ENCODE data around the gene ATXN1.

Gene ATXN1

DNA sequence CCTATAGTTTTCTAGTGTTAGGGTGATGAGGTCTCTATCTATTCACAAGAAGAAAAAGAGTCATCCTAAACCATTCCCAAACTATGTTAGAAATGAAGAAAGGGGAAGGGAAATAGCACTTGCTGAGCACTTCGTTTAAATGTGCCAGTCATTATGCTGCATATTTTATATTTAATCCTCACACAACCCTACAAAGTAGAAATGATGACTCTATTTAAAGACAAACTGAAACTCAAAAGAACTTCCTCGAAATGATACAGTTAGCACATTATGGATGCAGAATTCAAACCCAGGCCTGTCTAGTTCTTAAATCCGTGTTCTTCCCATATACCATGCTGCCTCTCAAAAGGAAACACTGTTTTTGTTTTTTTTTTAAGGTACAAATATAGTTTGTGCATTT, 348.3 kb downstream of the ATXN1 start:
- Histone ChIP-seq H3K4me3 (replicated peaks; ENCODE audit: insufficient read depth, low read length) (no peak overlapping the region), H3K27ac (replicated peaks) (no peak overlapping the region), H3K27me3 (ENCODE audit: insufficient read depth, poor library complexity, severe bottlenecking) (no peaks in the 10 kb centered on the region)
- TF ChIP-seq, protein P1, sequence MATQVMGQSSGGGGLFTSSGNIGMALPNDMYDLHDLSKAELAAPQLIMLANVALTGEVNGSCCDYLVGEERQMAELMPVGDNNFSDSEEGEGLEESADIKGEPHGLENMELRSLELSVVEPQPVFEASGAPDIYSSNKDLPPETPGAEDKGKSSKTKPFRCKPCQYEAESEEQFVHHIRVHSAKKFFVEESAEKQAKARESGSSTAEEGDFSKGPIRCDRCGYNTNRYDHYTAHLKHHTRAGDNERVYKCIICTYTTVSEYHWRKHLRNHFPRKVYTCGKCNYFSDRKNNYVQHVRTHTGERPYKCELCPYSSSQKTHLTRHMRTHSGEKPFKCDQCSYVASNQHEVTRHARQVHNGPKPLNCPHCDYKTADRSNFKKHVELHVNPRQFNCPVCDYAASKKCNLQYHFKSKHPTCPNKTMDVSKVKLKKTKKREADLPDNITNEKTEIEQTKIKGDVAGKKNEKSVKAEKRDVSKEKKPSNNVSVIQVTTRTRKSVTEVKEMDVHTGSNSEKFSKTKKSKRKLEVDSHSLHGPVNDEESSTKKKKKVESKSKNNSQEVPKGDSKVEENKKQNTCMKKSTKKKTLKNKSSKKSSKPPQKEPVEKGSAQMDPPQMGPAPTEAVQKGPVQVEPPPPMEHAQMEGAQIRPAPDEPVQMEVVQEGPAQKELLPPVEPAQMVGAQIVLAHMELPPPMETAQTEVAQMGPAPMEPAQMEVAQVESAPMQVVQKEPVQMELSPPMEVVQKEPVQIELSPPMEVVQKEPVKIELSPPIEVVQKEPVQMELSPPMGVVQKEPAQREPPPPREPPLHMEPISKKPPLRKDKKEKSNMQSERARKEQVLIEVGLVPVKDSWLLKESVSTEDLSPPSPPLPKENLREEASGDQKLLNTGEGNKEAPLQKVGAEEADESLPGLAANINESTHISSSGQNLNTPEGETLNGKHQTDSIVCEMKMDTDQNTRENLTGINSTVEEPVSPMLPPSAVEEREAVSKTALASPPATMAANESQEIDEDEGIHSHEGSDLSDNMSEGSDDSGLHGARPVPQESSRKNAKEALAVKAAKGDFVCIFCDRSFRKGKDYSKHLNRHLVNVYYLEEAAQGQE (IDR thresholded peaks at IDR 0.05; ENCODE audit: insufficient replicate concordance, low read depth): no peak
- TF ChIP-seq POLR2AphosphoS5 (IDR thresholded peaks at IDR 0.05; ENCODE audit: low read depth) (no peak), SPI1 (IDR thresholded peaks at IDR 0.05; ENCODE audit: borderline replicate concordance, low read depth) (no peak), GABPA (IDR thresholded peaks at IDR 0.05; ENCODE audit: low read depth) (no peak)
- TF ChIP-seq, protein P2, sequence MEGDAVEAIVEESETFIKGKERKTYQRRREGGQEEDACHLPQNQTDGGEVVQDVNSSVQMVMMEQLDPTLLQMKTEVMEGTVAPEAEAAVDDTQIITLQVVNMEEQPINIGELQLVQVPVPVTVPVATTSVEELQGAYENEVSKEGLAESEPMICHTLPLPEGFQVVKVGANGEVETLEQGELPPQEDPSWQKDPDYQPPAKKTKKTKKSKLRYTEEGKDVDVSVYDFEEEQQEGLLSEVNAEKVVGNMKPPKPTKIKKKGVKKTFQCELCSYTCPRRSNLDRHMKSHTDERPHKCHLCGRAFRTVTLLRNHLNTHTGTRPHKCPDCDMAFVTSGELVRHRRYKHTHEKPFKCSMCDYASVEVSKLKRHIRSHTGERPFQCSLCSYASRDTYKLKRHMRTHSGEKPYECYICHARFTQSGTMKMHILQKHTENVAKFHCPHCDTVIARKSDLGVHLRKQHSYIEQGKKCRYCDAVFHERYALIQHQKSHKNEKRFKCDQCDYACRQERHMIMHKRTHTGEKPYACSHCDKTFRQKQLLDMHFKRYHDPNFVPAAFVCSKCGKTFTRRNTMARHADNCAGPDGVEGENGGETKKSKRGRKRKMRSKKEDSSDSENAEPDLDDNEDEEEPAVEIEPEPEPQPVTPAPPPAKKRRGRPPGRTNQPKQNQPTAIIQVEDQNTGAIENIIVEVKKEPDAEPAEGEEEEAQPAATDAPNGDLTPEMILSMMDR (IDR thresholded peaks at IDR 0.05; ENCODE audit: insufficient read depth, low read length): no peak
- DNase-seq (ENCODE audit: low read depth in 1 of 2, low spot score in 1 of 2): no peak

DNA sequence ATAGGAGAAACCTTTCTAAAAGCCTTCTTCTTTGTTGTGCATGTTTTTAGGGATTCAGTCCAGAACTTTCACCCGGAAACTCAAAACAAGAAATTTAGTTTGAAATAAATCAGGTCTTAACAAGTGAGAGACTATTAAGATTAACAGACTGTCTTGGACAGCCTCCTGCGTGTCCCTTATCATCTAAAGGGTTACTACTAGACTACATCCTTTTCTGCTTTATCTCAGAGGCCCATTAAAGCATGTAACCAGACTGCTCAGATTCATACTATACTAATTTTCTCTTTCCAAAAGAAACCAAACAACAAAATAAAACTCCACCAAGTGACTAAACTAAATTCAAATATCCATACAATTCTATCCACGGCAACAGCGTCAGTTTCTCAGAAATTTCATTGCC, 349.1 kb downstream of the ATXN1 start:
- no peak for TF ChIP-seq GABPA (IDR thresholded peaks at IDR 0.05; ENCODE audit: low read depth)
- no peak for TF ChIP-seq POLR2AphosphoS5 (IDR thresholded peaks at IDR 0.05; ENCODE audit: low read depth)
- TF ChIP-seq SPI1 (IDR thresholded peaks at IDR 0.05; ENCODE audit: borderline replicate concordance, low read depth): no peak
- TF ChIP-seq, protein P1 (IDR thresholded peaks at IDR 0.05; ENCODE audit: insufficient replicate concordance, low read depth): no peak
- TF ChIP-seq, protein P2 (IDR thresholded peaks at IDR 0.05; ENCODE audit: insufficient read depth, low read length): no peak
- H3K27ac ChIP-seq (replicated peaks): no peak overlapping the region
- no peak for DNase-seq (ENCODE audit: low read depth in 1 of 2, low spot score in 1 of 2)
- H3K4me3 ChIP-seq (replicated peaks; ENCODE audit: insufficient read depth, low read length): no peak overlapping the region
- H3K27me3 ChIP-seq (ENCODE audit: insufficient read depth, poor library complexity, severe bottlenecking): no peaks in the 10 kb centered on the region

DNA sequence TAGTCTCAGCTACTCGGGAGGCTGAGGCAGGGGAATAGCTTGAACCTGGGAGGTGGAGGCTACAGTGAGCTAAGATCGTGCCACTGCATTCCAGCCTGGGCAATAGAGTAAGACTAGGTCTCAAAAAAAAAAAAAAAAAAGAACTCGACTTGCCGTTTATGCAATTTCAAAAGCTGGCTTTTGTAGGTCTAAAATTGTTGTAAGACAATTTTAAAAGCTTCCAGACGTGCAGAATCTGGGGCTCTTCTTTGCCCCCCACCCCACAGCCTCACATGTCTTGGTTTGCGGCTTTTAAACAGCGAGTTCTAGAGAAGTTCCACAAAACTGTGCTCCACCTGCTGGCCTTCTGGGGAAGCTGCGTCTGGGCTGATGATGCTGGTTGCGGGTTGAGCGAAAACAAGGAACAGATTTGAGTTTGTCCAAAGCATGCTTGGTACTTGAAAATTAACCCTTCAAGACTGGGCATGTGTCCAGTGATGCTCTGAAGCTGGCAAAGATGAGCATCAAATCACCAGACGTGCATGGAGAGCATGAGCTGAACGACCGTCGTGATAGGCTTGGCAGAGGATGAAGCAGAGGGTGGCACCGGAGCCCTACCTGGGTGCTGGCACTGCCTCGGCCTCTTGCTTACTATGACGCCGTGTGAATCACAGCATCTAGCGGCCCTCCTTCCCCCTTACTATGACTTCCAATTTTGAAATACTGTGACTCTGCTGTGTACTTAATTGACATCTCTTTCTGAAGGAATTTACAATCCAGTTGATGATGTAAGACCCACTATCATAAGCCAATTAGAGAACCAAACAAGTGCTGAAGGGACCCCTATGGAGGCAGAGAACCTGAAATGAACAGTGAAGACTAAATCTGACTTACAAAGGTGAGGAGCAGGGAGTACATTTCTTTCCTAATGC, 351.5 kb downstream of the ATXN1 start:
- Histone ChIP-seq H3K27me3 (ENCODE audit: insufficient read depth, poor library complexity, severe bottlenecking) (no peaks in the 10 kb centered on the region), H3K27ac (replicated peaks) (no peak overlapping the region), H3K4me3 (replicated peaks; ENCODE audit: insufficient read depth, low read length) (no peak overlapping the region)
- TF ChIP-seq, protein P1 (IDR thresholded peaks at IDR 0.05; ENCODE audit: insufficient replicate concordance, low read depth): no peak
- TF ChIP-seq GABPA (IDR thresholded peaks at IDR 0.05; ENCODE audit: low read depth): no peak
- TF ChIP-seq POLR2AphosphoS5 (IDR thresholded peaks at IDR 0.05; ENCODE audit: low read depth): no peak
- peak; percentile 41; the same call in 1 of the 2 replicates for TF ChIP-seq SPI1 (IDR thresholded peaks at IDR 0.05; ENCODE audit: borderline replicate concordance, low read depth)
- TF ChIP-seq, protein P2 (IDR thresholded peaks at IDR 0.05; ENCODE audit: insufficient read depth, low read length): peak; percentile 87
- peak in 1 of 2 experiments; percentile 72 for DNase-seq (ENCODE audit: low read depth in 1 of 2, low spot score in 1 of 2)

All from HL-60 (cell line).